GM12878 (cell line): ENCODE results near the gene TRIM7. TPM values are rescaled to one million over a fixed set of nuclear protein-coding genes. Genes with fewer than 3 reads are reported as not detected.
A peak's percentile ranks its signal among the peaks of the same experiment; 100 is the strongest.

Source experiments
- ATF7 ChIP-seq: fragments of 450-650 bp; IDR thresholded peaks from 2 replicates; pipeline ENCODE4 v1.6.1; 2016; ENCODE audit warnings: low read depth, mild to moderate bottlenecking
- BCL3 ChIP-seq: IDR thresholded peaks from 2 replicates; pipeline ENCODE4 v1.6.1; 2011; ENCODE audit warnings: borderline replicate concordance, low read depth, mild to moderate bottlenecking, moderate library complexity, low read length; ENCODE audit not compliant: insufficient read depth, poor library complexity, severe bottlenecking
- BRCA1 ChIP-seq: IDR thresholded peaks from 2 replicates; pipeline ENCODE4 v1.6.1; 2011; ENCODE audit warnings: low read depth, low read length, improper control_type of control experiment
- DPF2 ChIP-seq: fragments of 450-650 bp; IDR thresholded peaks from 2 replicates; pipeline ENCODE4 v1.6.1; 2017; ENCODE audit warnings: mild to moderate bottlenecking
- E2F4 ChIP-seq: IDR thresholded peaks from 2 replicates; pipeline ENCODE4 v1.6.1; 2012; ENCODE audit warnings: low read depth, low read length, improper control_type of control experiment
- GATAD2B ChIP-seq: fragments of 450-650 bp; conservative IDR thresholded peaks from 2 replicates; pipeline ENCODE4 v1.6.1; 2017; ENCODE audit warnings: low read depth, mild to moderate bottlenecking, moderate library complexity
- IKZF1 ChIP-seq: fragments of 450-650 bp; conservative IDR thresholded peaks from 2 replicates; pipeline ENCODE4 v1.6.1; 2017; ENCODE audit warnings: antibody characterized with exemption, mild to moderate bottlenecking
- IRF5 ChIP-seq: fragments of 450-650 bp; IDR thresholded peaks from 2 replicates; pipeline ENCODE4 v1.6.1; 2017; ENCODE audit warnings: borderline replicate concordance
- MTA3 ChIP-seq: IDR thresholded peaks from 2 replicates; pipeline ENCODE4 v1.6.1; 2012; ENCODE audit warnings: low read length, inconsistent platforms, borderline replicate concordance
- PBX3 ChIP-seq: IDR thresholded peaks from 2 replicates; pipeline ENCODE4 v1.6.1; 2011; ENCODE audit warnings: mild to moderate bottlenecking, low read depth, low read length, moderate library complexity; ENCODE audit not compliant: insufficient replicate concordance
- POLR2A ChIP-seq: IDR thresholded peaks from 2 replicates; pipeline ENCODE4 v1.6.1; 2011; ENCODE audit warnings: low read depth, mild to moderate bottlenecking, low read length
- POLR2AphosphoS2 ChIP-seq: IDR thresholded peaks from 2 replicates; pipeline ENCODE4 v1.6.1; 2011; ENCODE audit warnings: low read depth, mild to moderate bottlenecking, low read length, improper control_type of control experiment, moderate library complexity
- POLR2AphosphoS5 ChIP-seq: IDR thresholded peaks from 2 replicates; pipeline ENCODE4 v1.6.1; 2011; ENCODE audit warnings: mild to moderate bottlenecking, low read length, inconsistent platforms
- RB1 ChIP-seq: fragments of 450-650 bp; formaldehyde crosslinking; IDR thresholded peaks from 2 replicates; pipeline ENCODE4 v1.6.1; 2017; ENCODE audit warnings: mild to moderate bottlenecking, borderline replicate concordance
- RELB ChIP-seq: fragments of 450-650 bp; IDR thresholded peaks from 2 replicates; pipeline ENCODE4 v1.6.1; 2017; ENCODE audit warnings: low read depth, mild to moderate bottlenecking, moderate library complexity
- SRF ChIP-seq, 2 experiments: IDR thresholded peaks; 2 replicates each; pipeline ENCODE4 v1.6.1; 2011; ENCODE audit warnings: low read depth in 2 of 2, low read length in 2 of 2, mild to moderate bottlenecking in 1 of 2, moderate library complexity in 1 of 2
- YY1 ChIP-seq: IDR thresholded peaks from 2 replicates; pipeline ENCODE4 v1.6.1; 2011; ENCODE audit warnings: low read depth, mild to moderate bottlenecking, low read length
- ZNF687 ChIP-seq: fragments of 450-650 bp; IDR thresholded peaks from 2 replicates; pipeline ENCODE4 v1.6.1; 2017; ENCODE audit warnings: mild to moderate bottlenecking, moderate library complexity
- polyA plus RNA-seq, 11 experiments: library from polyadenylated mRNA; depleted of rRNA in 4 of 11; unstranded in 6 of 11; stranded (reverse) in 5 of 11; fragments of >200 nt; fragmentation: Nextera tagmentation in 4 of 11; fragmentation: Illumina TruSeq in 1 of 11; extraction: Ambion mirVana in 4 of 11; extraction: Trizol in 1 of 11; gene quantifications; 1 replicate in 1 of 11; 2 replicates in 10 of 11; pipeline versions ENCODE4 v1.2.1 to v1.2.3, GENCODE V29; 2011 to 2016; ENCODE audit warnings: inconsistent platforms in 2 of 11, missing spikeins in 2 of 11, low read depth in 1 of 11
- total RNA-seq, 4 experiments: library from RNA; depleted of rRNA in 3 of 4; stranded (reverse); fragments of >200 nt in 3 of 4; fragmentation: Illumina TruSeq in 1 of 4; extraction: Trizol in 1 of 4; gene quantifications; 2 replicates each; pipeline versions ENCODE4 v1.2.1 to v1.2.3, GENCODE V29; 2013 to 2021

TRIM7 gene
- total and polyA plus RNA-seq, 10 of the 15 experiments (the other 5 are each of a cell fraction or from before 2014, with no cell fraction given) = 0.02 to 1.6 (median 0.41) TPM

- TF ChIP-seq ZNF687 (peak; percentile 65), RELB (0 out of 2 replicates have a peak, but pooled peaks have one; percentile 74), GATAD2B (peak; percentile 70), MTA3 (no peak; the same call in 1 of the 2 replicates), POLR2AphosphoS5 (peak; percentile 70), YY1 (peak; percentile 55), POLR2AphosphoS2 (peak; percentile 49; the same call in 1 of the 2 replicates), PBX3 (no peak), IKZF1 (peak; percentile 84; the same call in 1 of the 2 replicates), DPF2 (peak; percentile 45), IRF5 (peak; percentile 27; the same call in 1 of the 2 replicates), SRF (IDR thresholded peaks at IDR 0.05; ENCODE audit: low read depth in 2 of 2, low read length in 2 of 2) (no peak), E2F4 (no peak), RB1 (peak; percentile 36; the same call in 1 of the 2 replicates), BRCA1 (peak; percentile 76), POLR2A (peak; percentile 72), BCL3 (no peak), ATF7 (peak; percentile 79)
Observed at GRCh38 chr5:181246276-181247049, 41.5 kb upstream of the TRIM7 start (continued).
